Neural crest cell (in vitro differentiated cells): ENCODE data around the gene HOXA9. TPM values are rescaled to one million over a fixed set of nuclear protein-coding genes. Genes with fewer than 3 reads are reported as not detected.

Experiments used
- DNase-seq: peaks from one replicate; pipeline ENCODE4 v3.0.0; 2021; ENCODE audit warnings: low read depth, mixed read lengths, low spot score
- H3K27ac Mint-ChIP-seq: one replicate; pipeline ENCODE4 v1.8.0; 2021; ENCODE audit warnings: mild to moderate bottlenecking, mixed read lengths; ENCODE audit not compliant: unreplicated experiment
- H3K27me3 Mint-ChIP-seq: 2 replicates; pipeline ENCODE4 v1.8.0; 2021; ENCODE audit warnings: low read depth, mild to moderate bottlenecking, mixed read lengths
- H3K36me3 Mint-ChIP-seq: 2 replicates; pipeline ENCODE4 v1.8.0; 2021; ENCODE audit warnings: low read depth, mild to moderate bottlenecking, mixed read lengths
- H3K4me1 Mint-ChIP-seq: 2 replicates; pipeline ENCODE4 v1.8.0; 2021; ENCODE audit warnings: mixed read lengths
- H3K4me3 Mint-ChIP-seq: one replicate; pipeline ENCODE4 v1.8.0; 2021; ENCODE audit warnings: mild to moderate bottlenecking, mixed read lengths
- H3K9me3 Mint-ChIP-seq: 2 replicates; pipeline ENCODE4 v1.8.0; 2021; ENCODE audit warnings: mixed read lengths
- long read RNA-seq: library from polyadenylated mRNA; unstranded; transcript quantifications from one replicate; pipeline ENCODE4 v2.0.0, GENCODE V29; 2020
- total RNA-seq: library from RNA; stranded (reverse); gene quantifications from 2 replicates; pipeline ENCODE4 v1.2.1, GENCODE V29; 2021
- TF ChIP-seq, protein P1 (sequence below): fragments of 200-600 bp; sonication (generic); conservative IDR thresholded peaks from 2 replicates; pipeline ENCODE4 v1.5.0; 2021; ENCODE audit warnings: antibody characterized with exemption, mild to moderate bottlenecking

Gene HOXA9
- total RNA-seq = 9.0 and 10.0 TPM in 2 replicates
- long read RNA-seq, partial matches to known transcripts = 0 of 6 reads
- long read RNA-seq, other reads (novel, unspliced or antisense) = 0 of 6 reads

DNA sequence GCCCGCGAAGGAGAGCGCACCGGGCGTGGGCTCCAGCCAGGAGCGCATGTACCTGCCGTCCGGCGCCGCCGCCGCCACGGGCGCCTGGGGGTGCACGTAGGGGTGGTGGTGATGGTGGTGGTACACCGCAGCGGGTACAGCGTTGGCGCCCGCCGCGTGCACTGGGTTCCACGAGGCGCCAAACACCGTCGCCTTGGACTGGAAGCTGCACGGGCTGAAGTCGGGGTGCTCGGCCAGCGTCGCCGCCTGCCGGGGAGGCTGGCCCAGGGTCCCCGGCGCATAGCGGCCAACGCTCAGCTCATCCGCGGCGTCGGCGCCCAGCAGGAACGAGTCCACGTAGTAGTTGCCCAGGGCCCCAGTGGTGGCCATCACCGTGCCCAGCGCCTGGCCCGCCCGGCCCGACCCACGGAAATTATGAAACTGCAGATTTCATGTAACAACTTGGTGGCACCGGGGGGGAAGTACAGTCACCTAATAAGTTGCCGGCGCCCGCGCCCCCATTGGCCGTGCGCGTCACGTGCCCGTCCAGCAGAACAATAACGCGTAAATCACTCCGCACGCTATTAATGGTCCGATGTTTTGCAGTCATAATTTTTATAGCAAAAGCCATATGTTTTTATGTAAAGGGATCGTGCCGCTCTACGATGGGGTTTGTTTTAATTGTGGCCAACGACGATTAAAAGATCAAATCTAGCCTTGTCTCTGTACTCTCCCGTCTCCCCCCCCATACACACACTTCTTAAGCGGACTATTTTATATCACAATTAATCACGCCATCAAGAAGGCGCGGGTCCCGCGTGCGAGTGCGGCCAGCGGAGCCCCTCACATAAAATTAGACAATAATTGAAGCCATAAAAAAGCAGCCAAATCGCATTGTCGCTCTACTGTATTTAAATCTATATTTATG, at the start of gene HOXA9:
TSS of gene HOXA9 (minus strand) at position 449 of the 907 bp plus-strand sequence. CDS start at position 369, 80 bp downstream.
- H3K27ac Mint-ChIP-seq = no peak within 1 kb of the TSS
- DNase-seq = no peak
- peaks cover 10% of the 10 kb centered on the region for H3K4me1 Mint-ChIP-seq
- H3K9me3 Mint-ChIP-seq = no peaks in the 10 kb centered on the region
- peaks cover 7% of the 10 kb centered on the region for H3K36me3 Mint-ChIP-seq
- peak within 1 kb of the TSS; percentile 79 for H3K4me3 Mint-ChIP-seq
- peaks cover 94% of the 10 kb centered on the region for H3K27me3 Mint-ChIP-seq
- TF ChIP-seq, protein P1, sequence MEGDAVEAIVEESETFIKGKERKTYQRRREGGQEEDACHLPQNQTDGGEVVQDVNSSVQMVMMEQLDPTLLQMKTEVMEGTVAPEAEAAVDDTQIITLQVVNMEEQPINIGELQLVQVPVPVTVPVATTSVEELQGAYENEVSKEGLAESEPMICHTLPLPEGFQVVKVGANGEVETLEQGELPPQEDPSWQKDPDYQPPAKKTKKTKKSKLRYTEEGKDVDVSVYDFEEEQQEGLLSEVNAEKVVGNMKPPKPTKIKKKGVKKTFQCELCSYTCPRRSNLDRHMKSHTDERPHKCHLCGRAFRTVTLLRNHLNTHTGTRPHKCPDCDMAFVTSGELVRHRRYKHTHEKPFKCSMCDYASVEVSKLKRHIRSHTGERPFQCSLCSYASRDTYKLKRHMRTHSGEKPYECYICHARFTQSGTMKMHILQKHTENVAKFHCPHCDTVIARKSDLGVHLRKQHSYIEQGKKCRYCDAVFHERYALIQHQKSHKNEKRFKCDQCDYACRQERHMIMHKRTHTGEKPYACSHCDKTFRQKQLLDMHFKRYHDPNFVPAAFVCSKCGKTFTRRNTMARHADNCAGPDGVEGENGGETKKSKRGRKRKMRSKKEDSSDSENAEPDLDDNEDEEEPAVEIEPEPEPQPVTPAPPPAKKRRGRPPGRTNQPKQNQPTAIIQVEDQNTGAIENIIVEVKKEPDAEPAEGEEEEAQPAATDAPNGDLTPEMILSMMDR = peak; percentile 13

DNA sequence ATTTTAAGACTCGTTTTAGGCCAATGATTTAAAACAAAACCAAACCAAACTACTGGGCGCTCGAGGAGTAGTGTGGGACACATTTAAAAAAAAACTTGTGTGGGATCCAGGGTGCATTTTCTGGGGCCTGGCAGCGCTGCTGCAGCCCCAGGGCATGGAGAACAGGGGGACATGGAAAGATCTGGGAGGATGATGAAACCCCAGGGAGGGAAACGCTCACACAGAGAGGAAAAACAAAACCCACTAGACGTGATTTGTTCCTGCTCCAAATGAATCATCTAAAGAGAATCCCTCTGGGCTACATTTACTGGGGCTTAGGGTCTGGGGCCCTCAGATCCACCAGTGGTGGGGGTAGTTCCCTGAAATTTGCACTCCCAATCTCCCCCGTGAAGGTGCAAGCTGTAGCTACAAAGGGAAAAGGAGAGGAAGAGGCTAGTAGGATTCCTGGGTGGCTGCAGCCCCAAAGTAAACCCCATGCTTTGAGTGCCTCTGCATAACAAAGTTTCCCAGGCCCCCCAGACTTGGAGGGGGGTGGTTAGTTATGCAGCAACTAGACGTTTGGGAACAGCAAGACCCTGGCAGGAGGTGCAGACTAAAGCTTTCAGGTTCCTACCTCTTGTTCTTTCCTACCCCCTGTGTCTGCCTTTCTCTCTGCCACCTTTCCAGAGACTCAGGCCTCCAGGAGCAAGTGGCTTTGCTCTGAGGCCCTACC, 49.1 kb upstream of the HOXA9 start:
- DNase-seq = no peak
- H3K27ac Mint-ChIP-seq = no peak overlapping the region
- peak overlapping the region; percentile 33 for H3K4me3 Mint-ChIP-seq
- H3K9me3 Mint-ChIP-seq = no peaks in the 10 kb centered on the region
- peaks cover 98% of the 10 kb centered on the region for H3K27me3 Mint-ChIP-seq
- TF ChIP-seq, protein P1 = no peak
- no peaks in the 10 kb centered on the region for H3K4me1 Mint-ChIP-seq
- no peaks in the 10 kb centered on the region for H3K36me3 Mint-ChIP-seq

DNA sequence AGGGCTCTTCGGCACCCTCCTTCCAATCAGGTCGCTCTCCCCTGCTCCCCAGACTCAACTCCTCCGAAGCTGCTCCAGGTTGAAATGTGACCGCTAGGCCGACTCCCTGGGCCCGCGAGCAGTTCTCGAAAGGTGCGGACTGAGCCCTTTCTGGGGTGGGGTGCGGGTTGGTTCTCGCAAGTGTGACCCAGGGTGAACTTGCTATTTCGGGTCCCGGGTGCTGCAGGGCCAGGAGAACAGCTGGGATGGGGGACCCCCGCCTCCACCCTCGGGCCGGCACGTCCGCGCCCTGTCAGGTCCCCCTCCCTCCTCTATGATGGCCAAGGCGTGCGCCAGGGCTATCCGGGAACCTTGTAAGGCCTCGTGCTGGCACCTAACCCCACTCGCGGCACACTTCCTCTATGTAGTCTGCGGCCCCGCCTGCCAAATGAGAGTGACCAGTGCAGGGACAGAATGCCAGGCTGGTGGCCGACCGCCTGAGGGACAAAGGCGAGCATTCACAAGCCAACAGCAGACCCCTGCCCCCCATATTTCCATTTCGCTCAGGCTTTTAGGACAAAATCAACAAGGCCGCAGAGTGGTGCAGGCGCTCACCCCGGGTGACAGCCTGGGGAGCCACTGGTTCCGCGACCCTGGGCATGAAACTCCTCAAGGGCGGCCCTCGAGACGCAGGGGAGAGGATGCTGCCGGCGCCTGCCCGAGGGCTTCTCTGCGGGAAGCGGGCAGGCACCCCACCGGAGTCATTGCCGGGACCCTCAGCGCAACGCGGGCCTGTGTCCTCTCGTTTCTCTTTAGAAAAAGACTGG, 48.3 kb upstream of the HOXA9 start:
- no peak for DNase-seq
- H3K27ac Mint-ChIP-seq = no peak overlapping the region
- H3K9me3 Mint-ChIP-seq = no peaks in the 10 kb centered on the region
- H3K36me3 Mint-ChIP-seq = no peaks in the 10 kb centered on the region
- TF ChIP-seq, protein P1 = no peak
- H3K4me3 Mint-ChIP-seq = no peak overlapping the region
- no peaks in the 10 kb centered on the region for H3K4me1 Mint-ChIP-seq
- H3K27me3 Mint-ChIP-seq = peaks cover 99% of the 10 kb centered on the region

DNA sequence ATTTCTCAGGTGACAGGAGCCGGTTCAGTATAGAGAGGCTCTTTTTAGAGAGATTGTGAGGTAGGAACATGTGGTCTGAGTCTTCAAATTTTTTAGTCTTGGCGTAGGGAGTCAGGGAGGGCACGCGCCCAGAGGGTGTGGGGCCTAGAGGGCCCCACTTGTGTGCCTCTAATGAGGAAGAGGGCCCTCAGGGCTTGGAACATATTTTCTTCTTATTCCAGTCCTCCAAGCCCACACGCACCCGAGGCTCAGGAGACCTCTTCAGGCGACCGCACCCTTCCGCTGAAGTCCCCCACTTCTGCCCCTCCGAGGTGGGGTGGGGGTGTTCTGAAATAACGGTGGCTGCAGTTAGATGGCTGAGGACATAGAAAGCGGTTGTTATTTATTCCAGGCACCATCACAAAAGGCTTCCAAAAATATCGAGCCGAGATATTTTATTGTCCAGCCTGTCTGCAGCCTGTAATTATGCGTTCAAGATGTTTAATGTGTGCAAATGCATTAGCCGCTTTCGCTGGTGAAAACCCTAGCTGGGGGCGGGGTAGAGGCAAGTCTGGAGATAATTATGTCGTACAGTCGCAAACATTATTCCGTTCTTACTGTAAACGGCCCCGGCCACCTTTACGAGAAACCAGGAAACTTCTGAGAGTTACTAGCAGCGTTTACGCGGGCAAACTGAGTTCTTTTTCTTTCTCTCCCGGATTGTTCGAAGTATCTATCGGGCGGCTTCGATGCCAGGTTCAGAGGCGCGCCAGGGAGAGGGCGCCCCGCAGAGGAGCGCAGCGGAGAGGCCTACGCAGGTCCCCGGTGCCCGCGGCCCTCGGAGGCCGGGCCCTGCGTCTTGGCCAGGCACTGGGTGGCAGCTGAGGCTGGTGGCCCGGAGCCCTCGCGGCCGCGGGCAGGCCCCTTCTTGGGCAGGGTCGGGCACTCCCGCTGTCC, 47.4 kb upstream of the HOXA9 start:
- Mint-ChIP-seq H3K9me3 (no peaks in the 10 kb centered on the region), H3K36me3 (no peaks in the 10 kb centered on the region), H3K4me1 (no peaks in the 10 kb centered on the region), H3K27me3 (peaks cover 99% of the 10 kb centered on the region), H3K4me3 (no peak overlapping the region), H3K27ac (no peak overlapping the region)
- DNase-seq = no peak
- TF ChIP-seq, protein P1 = no peak
